ENCODE data around the gene PDE4A. TPM values are rescaled to one million over a fixed set of nuclear protein-coding genes. Genes with fewer than 3 reads are reported as not detected.

The PDE4A gene
- total RNA-seq, 1 donor from 2014 or later, result 1.8 TPM

- Histone ChIP-seq H3K27me3 (ENCODE audit: control insufficient read depth, insufficient read depth, low read length) (peaks cover 75% of the 10 kb centered on the region), H3K4me3 (ENCODE audit: low read depth, low read length) (peak within 1 kb of the TSS; percentile 23), H3K36me3 (ENCODE audit: control insufficient read depth, insufficient read depth, low read length) (no peaks in the 10 kb centered on the region)
- no peak for DNase-seq (ENCODE audit: low read depth)
- TF ChIP-seq CTCF (IDR thresholded peaks at IDR 0.05; ENCODE audit: insufficient read depth, low read length, poor library complexity, severe bottlenecking), result no peak
These were observed 97.0 kb downstream of the PDE4A start, which contains the start of gene S1PR5 for GRCh38 chr19:10517361-10517759. S1PR5 (minus strand) TSS chr19:10517447; CDS start chr19:10515011, 2,436 bp downstream.

GRCh38 chr19:10517760-10518443 lies 97.6 kb downstream of the PDE4A start:
- peaks cover 74% of the 10 kb centered on the region for H3K27me3 ChIP-seq (ENCODE audit: control insufficient read depth, insufficient read depth, low read length)
- peak overlapping the region; percentile 23 for H3K4me3 ChIP-seq (ENCODE audit: low read depth, low read length)
- no peak for DNase-seq (ENCODE audit: low read depth)
- TF ChIP-seq CTCF (IDR thresholded peaks at IDR 0.05; ENCODE audit: insufficient read depth, low read length, poor library complexity, severe bottlenecking), result no peak
- H3K36me3 ChIP-seq (ENCODE audit: control insufficient read depth, insufficient read depth, low read length), result no peaks in the 10 kb centered on the region

- no peak for DNase-seq (ENCODE audit: low read depth)
- Histone ChIP-seq H3K4me3 (ENCODE audit: low read depth, low read length) (no peak overlapping the region), H3K27me3 (ENCODE audit: control insufficient read depth, insufficient read depth, low read length) (peaks cover 68% of the 10 kb centered on the region), H3K36me3 (ENCODE audit: control insufficient read depth, insufficient read depth, low read length) (no peaks in the 10 kb centered on the region)
- TF ChIP-seq CTCF (IDR thresholded peaks at IDR 0.05; ENCODE audit: insufficient read depth, low read length, poor library complexity, severe bottlenecking), result no peak
These were observed 98.4 kb downstream of the PDE4A start for GRCh38 chr19:10518444-10519361.

Other genes starting within 250 kb of the PDE4A start
- gene DNMT1, start 225.6 kb upstream of the PDE4A start, total RNA-seq, result 66.9 and 75.6 TPM in 2 replicates
- gene S1PR2, start 189.2 kb upstream of the PDE4A start, total RNA-seq, result 8.3 and 9.4 TPM in 2 replicates
- 96.3 and 98.7 TPM in 2 replicates for gene MRPL4, start 168.3 kb upstream of the PDE4A start, total RNA-seq
- 155 TPM in 2 replicates for gene ICAM1, start 149.4 kb upstream of the PDE4A start, total RNA-seq
- 0.13 TPM in 1 of 2 replicates, not detected in the other for gene ICAM4, start 133.6 kb upstream of the PDE4A start, total RNA-seq
- 0.38 and 3.8 TPM in 2 replicates for gene ICAM5, start 130.6 kb upstream of the PDE4A start, total RNA-seq
- gene ZGLP1, start 110.7 kb upstream of the PDE4A start, total RNA-seq, result 2.3 and 2.9 TPM in 2 replicates
- 43.5 and 73.5 TPM in 2 replicates for gene FDX2, start 104.5 kb upstream of the PDE4A start, total RNA-seq
- gene RAVER1, start 87.0 kb upstream of the PDE4A start, total RNA-seq, result 32.9 and 45.6 TPM in 2 replicates
- 4.7 and 6.8 TPM in 2 replicates for gene ICAM3, start 80.9 kb upstream of the PDE4A start, total RNA-seq
- gene TYK2, start 40.0 kb upstream of the PDE4A start, total RNA-seq, result 64.8 and 104 TPM in 2 replicates
- gene CDC37, start 17.0 kb upstream of the PDE4A start, total RNA-seq, result 309 and 327 TPM in 2 replicates
- 49.2 and 64.1 TPM in 2 replicates for gene KEAP1, start 82.8 kb downstream of the PDE4A start, total RNA-seq
- 0.08 and 0.62 TPM in 2 replicates for gene S1PR5, start 96.9 kb downstream of the PDE4A start, total RNA-seq
- gene ATG4D, start 123.4 kb downstream of the PDE4A start, total RNA-seq, result 38.5 and 47.1 TPM in 2 replicates
- 18.4 and 19.8 TPM in 2 replicates for gene KRI1, start 145.5 kb downstream of the PDE4A start, total RNA-seq
- 3.6 and 6.2 TPM in 2 replicates for gene CDKN2D, start 148.4 kb downstream of the PDE4A start, total RNA-seq
- 73.7 and 86.8 TPM in 2 replicates for gene AP1M2, start 166.8 kb downstream of the PDE4A start, total RNA-seq
- gene SLC44A2, start 205.0 kb downstream of the PDE4A start, total RNA-seq, result 88.5 and 97.1 TPM in 2 replicates
- gene ILF3, start 233.8 kb downstream of the PDE4A start, total RNA-seq, result 153 and 160 TPM in 2 replicates